ENCODE measurements around the gene CLDN10.
"Not testable (repeated sequence)": the region's sequence is repeated elsewhere in the genome, so short reads cannot be mapped to it uniquely, and the experiment has no call there.

The CLDN10 gene, protein sequence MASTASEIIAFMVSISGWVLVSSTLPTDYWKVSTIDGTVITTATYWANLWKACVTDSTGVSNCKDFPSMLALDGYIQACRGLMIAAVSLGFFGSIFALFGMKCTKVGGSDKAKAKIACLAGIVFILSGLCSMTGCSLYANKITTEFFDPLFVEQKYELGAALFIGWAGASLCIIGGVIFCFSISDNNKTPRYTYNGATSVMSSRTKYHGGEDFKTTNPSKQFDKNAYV

DNA sequence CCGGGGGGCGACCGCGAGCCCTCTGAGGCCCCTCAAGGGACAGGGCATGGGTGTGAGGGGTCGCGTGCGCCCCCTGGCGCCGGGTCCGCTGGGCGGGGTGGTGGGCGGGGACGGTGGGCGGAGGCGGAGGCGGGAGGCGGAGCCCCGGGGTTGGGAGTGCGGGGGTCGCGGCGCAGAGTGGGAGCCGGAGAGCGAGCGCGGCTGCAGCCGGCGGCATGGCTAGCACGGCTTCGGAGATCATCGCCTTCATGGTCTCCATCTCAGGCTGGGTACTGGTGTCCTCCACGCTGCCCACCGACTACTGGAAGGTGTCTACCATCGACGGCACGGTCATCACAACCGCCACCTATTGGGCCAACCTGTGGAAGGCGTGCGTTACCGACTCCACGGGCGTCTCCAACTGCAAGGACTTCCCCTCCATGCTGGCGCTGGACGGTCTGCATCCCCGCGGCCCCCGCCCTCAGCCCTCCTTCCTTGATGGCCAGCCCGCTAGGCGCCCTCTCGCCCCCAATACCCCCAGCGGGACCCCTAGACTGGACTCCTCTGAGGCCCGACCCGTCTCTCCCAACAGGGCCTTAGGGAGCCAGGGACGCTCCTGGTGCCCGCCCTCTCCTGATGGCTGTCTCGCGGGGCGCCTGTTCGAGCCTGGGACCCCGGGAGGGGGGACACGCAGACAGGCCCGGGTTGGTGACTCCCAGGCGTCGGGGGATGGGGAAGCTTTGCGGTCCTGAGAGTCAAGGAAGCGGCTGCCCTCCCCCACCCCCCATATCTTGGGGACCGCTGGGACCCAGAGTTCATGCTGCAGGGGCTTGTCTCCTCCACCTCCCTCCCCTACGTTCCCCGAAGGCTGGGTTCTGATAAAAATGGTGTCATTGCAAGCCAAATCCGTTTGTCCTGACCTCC is at the start of gene CLDN10:
TSS of gene CLDN10 (plus strand) at position 182 of the 903 bp plus-strand sequence. CDS start at position 216, 34 bp downstream.
- peak within 1 kb of the TSS; percentile 72 for H3K4me3 Mint-ChIP-seq
- H3K27me3 Mint-ChIP-seq, result peaks cover 42% of the 10 kb centered on the region
- peaks cover 3% of the 10 kb centered on the region for H3K36me3 Mint-ChIP-seq
- H3K4me1 Mint-ChIP-seq (ENCODE audit: low read depth), result peaks cover 16% of the 10 kb centered on the region
- no peak within 1 kb of the TSS for H3K27ac Mint-ChIP-seq
- H3K9me3 Mint-ChIP-seq (ENCODE audit: low read depth), result no peaks in the 10 kb centered on the region

- Mint-ChIP-seq H3K36me3 (no peaks in the 10 kb centered on the region), H3K27ac (no peak overlapping the region), H3K9me3 (ENCODE audit: low read depth) (peaks cover 5% of the 10 kb centered on the region), H3K27me3 (peaks cover 4% of the 10 kb centered on the region), H3K4me3 (no peak overlapping the region), H3K4me1 (ENCODE audit: low read depth) (no peaks in the 10 kb centered on the region)
Measured at GRCh38 chr13:95503662-95504061, 48.9 kb upstream of the CLDN10 start.

DNA sequence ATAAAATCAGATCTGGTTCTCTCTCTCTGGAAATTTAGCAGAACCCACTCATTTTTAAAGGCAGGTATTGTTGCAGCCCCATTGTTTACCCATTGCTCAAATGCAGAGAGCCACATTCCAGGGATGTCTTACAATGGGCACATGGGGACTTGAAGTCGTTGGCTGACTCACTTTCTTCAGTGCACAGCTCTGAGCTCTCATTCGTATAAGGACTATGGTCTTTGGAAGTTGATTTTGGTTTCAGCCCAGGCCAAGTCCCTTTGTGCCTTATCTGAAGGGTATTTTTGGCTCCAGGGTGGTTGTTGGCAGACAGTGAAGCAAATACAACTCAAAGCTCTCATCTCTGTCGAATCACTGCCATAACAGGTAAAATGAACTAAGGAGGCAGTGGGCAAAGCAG is 47.3 kb upstream of the CLDN10 start:
- Mint-ChIP-seq H3K27ac (no peak overlapping the region), H3K27me3 (peaks cover 4% of the 10 kb centered on the region), H3K4me1 (ENCODE audit: low read depth) (no peaks in the 10 kb centered on the region), H3K4me3 (no peak overlapping the region), H3K36me3 (no peaks in the 10 kb centered on the region), H3K9me3 (ENCODE audit: low read depth) (peaks cover 5% of the 10 kb centered on the region)

DNA sequence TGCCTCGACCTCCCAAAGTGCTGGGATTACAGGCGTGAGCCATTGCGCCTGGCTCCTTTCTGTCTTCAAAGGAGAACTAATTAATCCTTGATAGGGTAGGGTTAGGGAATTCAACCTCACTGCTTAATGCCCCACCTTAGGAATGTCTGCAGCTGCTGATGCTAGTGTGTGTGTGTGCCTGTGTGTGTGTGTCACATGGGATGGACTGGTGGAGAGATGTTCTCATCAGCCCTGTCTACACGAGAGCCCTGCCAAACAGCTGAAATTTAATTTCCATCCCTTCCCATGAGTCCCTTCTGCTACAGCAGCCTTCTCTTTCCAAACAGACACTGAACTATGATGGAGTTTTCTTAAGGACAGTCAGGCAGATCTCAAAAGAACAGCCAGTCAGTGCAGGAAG is 46.5 kb upstream of the CLDN10 start:
- Mint-ChIP-seq H3K4me3 (no peak overlapping the region), H3K27me3 (peaks cover 4% of the 10 kb centered on the region), H3K4me1 (ENCODE audit: low read depth) (no peaks in the 10 kb centered on the region)

DNA sequence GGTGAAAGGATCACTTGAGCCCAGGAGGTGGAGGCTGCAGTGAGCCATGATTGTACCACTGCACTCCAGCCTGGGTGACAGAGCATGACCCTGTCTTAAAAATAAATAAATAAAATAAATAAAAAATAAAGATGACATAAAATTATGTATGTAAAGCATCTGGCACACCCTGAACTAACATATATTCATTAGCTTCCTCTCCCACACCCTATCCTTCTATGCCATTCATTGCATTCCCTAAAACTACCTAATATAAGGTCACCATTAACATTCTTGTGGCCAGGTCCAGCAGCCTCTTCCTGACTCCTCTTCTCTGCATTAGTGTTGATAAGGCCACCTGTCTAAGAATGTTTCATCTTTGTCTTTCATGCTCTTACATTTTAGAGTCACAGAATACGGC is 44.5 kb upstream of the CLDN10 start:
- H3K4me1 Mint-ChIP-seq (ENCODE audit: low read depth), result no peaks in the 10 kb centered on the region
- H3K27ac Mint-ChIP-seq, result no peak overlapping the region
- peaks cover 4% of the 10 kb centered on the region for H3K27me3 Mint-ChIP-seq
- H3K9me3 Mint-ChIP-seq (ENCODE audit: low read depth), result no peaks in the 10 kb centered on the region
- H3K4me3 Mint-ChIP-seq, result no peak overlapping the region
- no peaks in the 10 kb centered on the region for H3K36me3 Mint-ChIP-seq

More for the DNA sequence above, 46.5 kb upstream of the CLDN10 start:
- Mint-ChIP-seq H3K36me3 (no peaks in the 10 kb centered on the region), H3K27ac (no peak overlapping the region), H3K9me3 (ENCODE audit: low read depth) (peaks cover 5% of the 10 kb centered on the region)

DNA sequence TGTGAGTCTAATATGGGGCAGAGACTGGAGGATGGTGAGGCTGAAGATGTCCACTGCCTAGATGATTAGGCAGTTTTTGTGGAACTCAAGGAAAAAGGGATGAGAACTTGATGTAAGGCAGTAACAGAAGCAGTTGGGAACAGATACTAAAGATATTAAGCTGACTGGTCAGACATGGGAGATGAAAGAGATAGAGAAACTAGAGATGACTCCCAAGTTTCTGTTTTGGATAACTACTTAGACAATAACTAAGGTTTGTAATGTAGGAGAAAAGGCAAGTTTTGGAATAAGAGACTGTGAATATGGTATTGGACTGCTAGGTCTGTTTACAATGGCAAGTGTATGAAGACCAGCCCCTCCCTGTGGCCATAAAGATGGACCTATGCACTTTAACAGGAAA is 43.5 kb upstream of the CLDN10 start:
- Mint-ChIP-seq H3K27me3 (peaks cover 3% of the 10 kb centered on the region), H3K9me3 (ENCODE audit: low read depth) (no peaks in the 10 kb centered on the region), H3K4me3 (no peak overlapping the region), H3K4me1 (ENCODE audit: low read depth) (no peaks in the 10 kb centered on the region), H3K36me3 (no peaks in the 10 kb centered on the region), H3K27ac (no peak overlapping the region)

- H3K4me3 Mint-ChIP-seq, result no peak overlapping the region
- H3K4me1 Mint-ChIP-seq (ENCODE audit: low read depth), result no peaks in the 10 kb centered on the region
- H3K9me3 Mint-ChIP-seq (ENCODE audit: low read depth), result no peaks in the 10 kb centered on the region
- H3K36me3 Mint-ChIP-seq, result no peaks in the 10 kb centered on the region
- peaks cover 6% of the 10 kb centered on the region for H3K27me3 Mint-ChIP-seq
- no peak overlapping the region for H3K27ac Mint-ChIP-seq
Measured at GRCh38 chr13:95509521-95510310, 42.8 kb upstream of the CLDN10 start.

DNA sequence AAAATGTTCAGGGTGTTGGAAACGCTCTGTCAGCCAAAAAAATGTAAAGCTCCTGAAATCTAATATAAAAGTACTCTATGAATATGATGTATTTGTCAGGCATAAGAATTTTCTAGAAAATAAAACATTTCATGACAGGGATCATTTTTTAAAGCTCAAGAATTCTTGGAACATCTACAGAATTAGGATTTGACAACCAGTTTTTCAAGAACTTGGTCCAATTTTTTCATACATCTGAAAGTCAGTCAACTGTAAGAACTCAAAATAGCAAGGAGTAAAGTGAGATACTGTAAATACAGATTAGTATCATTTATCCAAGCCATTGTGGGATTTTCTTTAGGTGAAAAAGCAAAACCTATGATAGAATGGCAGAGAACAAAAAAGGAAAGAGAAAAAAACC is 41.6 kb upstream of the CLDN10 start:
- H3K4me3 Mint-ChIP-seq, result no peak overlapping the region
- H3K4me1 Mint-ChIP-seq (ENCODE audit: low read depth), result no peaks in the 10 kb centered on the region
- peaks cover 7% of the 10 kb centered on the region for H3K27me3 Mint-ChIP-seq
- H3K9me3 Mint-ChIP-seq (ENCODE audit: low read depth), result no peaks in the 10 kb centered on the region
- H3K36me3 Mint-ChIP-seq, result no peaks in the 10 kb centered on the region
- no peak overlapping the region for H3K27ac Mint-ChIP-seq

DNA sequence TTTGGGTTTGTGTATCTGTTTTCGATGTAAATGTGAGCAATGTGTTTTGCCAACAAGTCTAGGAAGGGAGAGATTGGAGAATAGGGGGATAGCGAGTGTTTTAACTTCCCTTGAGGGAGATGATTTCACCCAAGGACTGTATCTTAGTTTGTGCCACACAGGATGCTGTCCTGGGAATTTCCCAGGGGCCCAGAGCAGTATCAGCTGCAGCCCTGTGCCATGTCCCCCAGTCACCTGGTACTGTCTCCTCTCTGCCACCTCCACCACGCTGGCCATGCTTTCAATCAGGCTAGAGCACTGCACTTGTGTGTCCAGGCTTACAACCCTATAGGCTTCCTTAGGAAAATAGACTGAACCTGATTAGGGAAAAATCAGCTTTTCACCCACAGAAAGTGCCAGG is 40.1 kb upstream of the CLDN10 start:
- no peak overlapping the region for H3K4me3 Mint-ChIP-seq
- no peaks in the 10 kb centered on the region for H3K4me1 Mint-ChIP-seq (ENCODE audit: low read depth)
- H3K9me3 Mint-ChIP-seq (ENCODE audit: low read depth), result no peaks in the 10 kb centered on the region
- peaks cover 7% of the 10 kb centered on the region for H3K27me3 Mint-ChIP-seq
- H3K27ac Mint-ChIP-seq, result no peak overlapping the region
- H3K36me3 Mint-ChIP-seq, result no peaks in the 10 kb centered on the region

DNA sequence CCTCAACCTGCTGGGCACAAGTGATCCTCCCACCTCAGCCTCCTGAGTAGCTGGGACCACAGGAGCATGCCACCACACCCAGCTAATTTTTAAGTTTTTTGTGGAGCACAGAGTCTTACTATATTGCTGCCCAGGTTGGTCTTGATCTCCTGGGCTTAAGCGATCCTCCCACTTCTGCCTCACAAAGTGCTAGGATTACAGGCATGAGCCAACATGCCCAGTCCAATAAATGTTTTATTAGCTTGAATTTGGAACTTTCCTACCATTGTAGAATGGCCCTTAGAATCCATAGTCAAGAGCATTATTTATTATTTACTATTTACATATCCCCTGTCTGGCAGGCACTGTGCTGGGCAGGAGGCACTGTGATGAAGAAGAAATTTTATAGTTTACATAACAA is 39.6 kb upstream of the CLDN10 start:
- Mint-ChIP-seq H3K36me3 (no peaks in the 10 kb centered on the region), H3K4me3 (no peak overlapping the region), H3K27me3 (peaks cover 7% of the 10 kb centered on the region), H3K4me1 (ENCODE audit: low read depth) (no peaks in the 10 kb centered on the region), H3K9me3 (ENCODE audit: low read depth) (no peaks in the 10 kb centered on the region), H3K27ac (no peak overlapping the region)

DNA sequence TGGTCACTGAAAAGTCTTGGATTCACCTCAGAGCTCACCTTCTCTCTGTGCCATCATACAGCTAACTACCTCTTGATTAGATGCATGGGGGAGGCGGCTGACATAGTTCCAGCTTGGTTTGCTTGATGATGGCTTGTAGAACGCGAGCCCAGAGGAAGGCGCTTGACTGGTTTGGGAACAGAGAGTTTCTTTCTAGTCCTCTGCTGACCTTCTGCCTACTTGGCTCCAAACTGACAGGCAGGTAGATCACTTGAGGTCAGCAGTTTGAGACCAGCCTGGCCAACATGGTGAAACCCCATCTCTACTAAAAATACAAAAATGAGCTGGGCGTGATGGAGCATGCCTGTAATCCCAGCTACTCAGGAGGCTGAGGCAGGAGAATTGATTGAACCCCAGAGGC is 36.9 kb upstream of the CLDN10 start:
- not testable (repeated sequence) for H3K9me3 Mint-ChIP-seq (ENCODE audit: low read depth); H3K36me3 Mint-ChIP-seq; H3K4me1 Mint-ChIP-seq (ENCODE audit: low read depth); H3K27me3 Mint-ChIP-seq; H3K27ac Mint-ChIP-seq; H3K4me3 Mint-ChIP-seq

GRCh38 chr13:95516021-95516420 is 36.5 kb upstream of the CLDN10 start:
- peaks cover 7% of the 10 kb centered on the region for H3K27me3 Mint-ChIP-seq
- no peaks in the 10 kb centered on the region for H3K4me1 Mint-ChIP-seq (ENCODE audit: low read depth)
- H3K27ac Mint-ChIP-seq, result no peak overlapping the region
- peaks cover under 1% of the 10 kb centered on the region for H3K36me3 Mint-ChIP-seq
- peaks cover 1% of the 10 kb centered on the region for H3K9me3 Mint-ChIP-seq (ENCODE audit: low read depth)
- no peak overlapping the region for H3K4me3 Mint-ChIP-seq

GRCh38 chr13:95516492-95516891 is 36.0 kb upstream of the CLDN10 start:
- Mint-ChIP-seq H3K36me3 (peaks cover 3% of the 10 kb centered on the region), H3K9me3 (ENCODE audit: low read depth) (peaks cover 6% of the 10 kb centered on the region), H3K4me1 (ENCODE audit: low read depth) (no peaks in the 10 kb centered on the region), H3K27me3 (peaks cover 7% of the 10 kb centered on the region), H3K27ac (no peak overlapping the region), H3K4me3 (no peak overlapping the region)

GRCh38 chr13:95523598-95523997 is 28.9 kb upstream of the CLDN10 start:
- Mint-ChIP-seq H3K9me3 (ENCODE audit: low read depth) (peaks cover 12% of the 10 kb centered on the region), H3K27ac (no peak overlapping the region), H3K27me3 (peaks cover 6% of the 10 kb centered on the region), H3K4me3 (no peak overlapping the region), H3K36me3 (peaks cover 3% of the 10 kb centered on the region), H3K4me1 (ENCODE audit: low read depth) (no peaks in the 10 kb centered on the region)

Measured in activated naive CD8-positive, alpha-beta T cell (primary cell).